ENCODE results near the gene GXYLT1. TPM values are rescaled to one million over a fixed set of nuclear protein-coding genes. Genes with fewer than 3 reads are reported as not detected.

The GXYLT1 gene
- total and polyA plus RNA-seq, 2 experiments from 2014 or later, result 3.9 to 13.4 TPM

DNA sequence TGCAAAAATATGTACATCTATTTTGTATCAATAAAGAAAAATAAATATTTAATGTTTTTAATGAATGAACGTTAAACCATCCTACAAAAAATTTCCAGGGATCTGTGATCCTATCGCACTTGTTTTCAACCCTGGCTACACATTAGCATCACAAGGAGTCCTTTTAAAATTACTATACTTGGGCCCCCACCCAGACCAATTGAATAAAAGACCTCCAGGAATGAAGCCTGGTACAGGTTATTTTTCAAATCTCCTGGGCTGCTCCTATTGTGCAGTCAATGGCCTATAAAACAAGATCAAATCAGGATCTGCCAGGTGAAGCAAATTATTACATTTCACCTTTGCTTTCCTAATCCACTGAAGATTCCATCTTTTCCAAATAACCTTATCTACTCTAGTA is 33.4 kb upstream of the GXYLT1 start:
- no peak for DNase-seq (ENCODE audit: low spot score)
- H3K27me3 Mint-ChIP-seq (ENCODE audit: insufficient read depth, low read depth, poor library complexity), result no peaks in the 10 kb centered on the region
- H3K27ac Mint-ChIP-seq, result no peak overlapping the region
- H3K36me3 ChIP-seq (ENCODE audit: insufficient read depth), result peaks cover 5% of the 10 kb centered on the region; the same call in 1 of the 2 replicates
- peak overlapping the region; percentile 54; the same call in 1 of the 2 replicates for H3K4me2 ChIP-seq
- no peak overlapping the region for H3K27ac ChIP-seq (ENCODE audit: low read depth)
- H3K36me3 Mint-ChIP-seq (ENCODE audit: low read depth), result peaks cover 10% of the 10 kb centered on the region; the same call in 2 of the 3 replicates
- peaks cover 12% of the 10 kb centered on the region; the same call in 2 of the 3 replicates for H3K4me1 Mint-ChIP-seq
- peaks cover 15% of the 10 kb centered on the region for H3K9me3 Mint-ChIP-seq
- no peaks in the 10 kb centered on the region for H4K20me1 ChIP-seq (replicated peaks; ENCODE audit: insufficient read depth)
- ATAC-seq, result no peak
- H3K4me1 ChIP-seq (ENCODE audit: insufficient read depth), result peaks cover 11% of the 10 kb centered on the region
- no peaks in the 10 kb centered on the region for H3K27me3 ChIP-seq (ENCODE audit: insufficient read depth)
- H3K9me2 ChIP-seq (ENCODE audit: insufficient read depth), result no peaks in the 10 kb centered on the region
- H2AFZ ChIP-seq, result no peak overlapping the region
- no peak overlapping the region for H3K4me3 Mint-ChIP-seq
- no peak for TF ChIP-seq EZH2 (IDR thresholded peaks at IDR 0.05; ENCODE audit: low read depth, unreplicated experiment)
- TF ChIP-seq NANOG (IDR thresholded peaks at IDR 0.05; ENCODE audit: borderline replicate concordance), result no peak
- TF ChIP-seq, protein P1, sequence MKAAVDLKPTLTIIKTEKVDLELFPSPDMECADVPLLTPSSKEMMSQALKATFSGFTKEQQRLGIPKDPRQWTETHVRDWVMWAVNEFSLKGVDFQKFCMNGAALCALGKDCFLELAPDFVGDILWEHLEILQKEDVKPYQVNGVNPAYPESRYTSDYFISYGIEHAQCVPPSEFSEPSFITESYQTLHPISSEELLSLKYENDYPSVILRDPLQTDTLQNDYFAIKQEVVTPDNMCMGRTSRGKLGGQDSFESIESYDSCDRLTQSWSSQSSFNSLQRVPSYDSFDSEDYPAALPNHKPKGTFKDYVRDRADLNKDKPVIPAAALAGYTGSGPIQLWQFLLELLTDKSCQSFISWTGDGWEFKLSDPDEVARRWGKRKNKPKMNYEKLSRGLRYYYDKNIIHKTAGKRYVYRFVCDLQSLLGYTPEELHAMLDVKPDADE (IDR thresholded peaks at IDR 0.05), result no peak
- no peak for TF ChIP-seq EZH2phosphoT487 (IDR thresholded peaks at IDR 0.05; ENCODE audit: unreplicated experiment)
- TF ChIP-seq, protein P2, sequence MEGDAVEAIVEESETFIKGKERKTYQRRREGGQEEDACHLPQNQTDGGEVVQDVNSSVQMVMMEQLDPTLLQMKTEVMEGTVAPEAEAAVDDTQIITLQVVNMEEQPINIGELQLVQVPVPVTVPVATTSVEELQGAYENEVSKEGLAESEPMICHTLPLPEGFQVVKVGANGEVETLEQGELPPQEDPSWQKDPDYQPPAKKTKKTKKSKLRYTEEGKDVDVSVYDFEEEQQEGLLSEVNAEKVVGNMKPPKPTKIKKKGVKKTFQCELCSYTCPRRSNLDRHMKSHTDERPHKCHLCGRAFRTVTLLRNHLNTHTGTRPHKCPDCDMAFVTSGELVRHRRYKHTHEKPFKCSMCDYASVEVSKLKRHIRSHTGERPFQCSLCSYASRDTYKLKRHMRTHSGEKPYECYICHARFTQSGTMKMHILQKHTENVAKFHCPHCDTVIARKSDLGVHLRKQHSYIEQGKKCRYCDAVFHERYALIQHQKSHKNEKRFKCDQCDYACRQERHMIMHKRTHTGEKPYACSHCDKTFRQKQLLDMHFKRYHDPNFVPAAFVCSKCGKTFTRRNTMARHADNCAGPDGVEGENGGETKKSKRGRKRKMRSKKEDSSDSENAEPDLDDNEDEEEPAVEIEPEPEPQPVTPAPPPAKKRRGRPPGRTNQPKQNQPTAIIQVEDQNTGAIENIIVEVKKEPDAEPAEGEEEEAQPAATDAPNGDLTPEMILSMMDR (conservative IDR thresholded peaks at IDR 0.05; ENCODE audit: low read depth in 2 of 2), result no peak
- no peak for TF ChIP-seq ZNF114 (CRISPR knock-in tag; IDR thresholded peaks at IDR 0.05)
- no peak for TF ChIP-seq CREB1 (CRISPR knock-in tag; IDR thresholded peaks at IDR 0.05; ENCODE audit: low read depth)
- TF ChIP-seq POLR2AphosphoS5 (IDR thresholded peaks at IDR 0.05; ENCODE audit: low read depth), result no peak
- TF ChIP-seq STAT1 (IDR thresholded peaks at IDR 0.05; ENCODE audit: unreplicated experiment), result no peak
- TF ChIP-seq JUNB (IDR thresholded peaks at IDR 0.05; ENCODE audit: unreplicated experiment), result no peak
- TF ChIP-seq, protein P3, sequence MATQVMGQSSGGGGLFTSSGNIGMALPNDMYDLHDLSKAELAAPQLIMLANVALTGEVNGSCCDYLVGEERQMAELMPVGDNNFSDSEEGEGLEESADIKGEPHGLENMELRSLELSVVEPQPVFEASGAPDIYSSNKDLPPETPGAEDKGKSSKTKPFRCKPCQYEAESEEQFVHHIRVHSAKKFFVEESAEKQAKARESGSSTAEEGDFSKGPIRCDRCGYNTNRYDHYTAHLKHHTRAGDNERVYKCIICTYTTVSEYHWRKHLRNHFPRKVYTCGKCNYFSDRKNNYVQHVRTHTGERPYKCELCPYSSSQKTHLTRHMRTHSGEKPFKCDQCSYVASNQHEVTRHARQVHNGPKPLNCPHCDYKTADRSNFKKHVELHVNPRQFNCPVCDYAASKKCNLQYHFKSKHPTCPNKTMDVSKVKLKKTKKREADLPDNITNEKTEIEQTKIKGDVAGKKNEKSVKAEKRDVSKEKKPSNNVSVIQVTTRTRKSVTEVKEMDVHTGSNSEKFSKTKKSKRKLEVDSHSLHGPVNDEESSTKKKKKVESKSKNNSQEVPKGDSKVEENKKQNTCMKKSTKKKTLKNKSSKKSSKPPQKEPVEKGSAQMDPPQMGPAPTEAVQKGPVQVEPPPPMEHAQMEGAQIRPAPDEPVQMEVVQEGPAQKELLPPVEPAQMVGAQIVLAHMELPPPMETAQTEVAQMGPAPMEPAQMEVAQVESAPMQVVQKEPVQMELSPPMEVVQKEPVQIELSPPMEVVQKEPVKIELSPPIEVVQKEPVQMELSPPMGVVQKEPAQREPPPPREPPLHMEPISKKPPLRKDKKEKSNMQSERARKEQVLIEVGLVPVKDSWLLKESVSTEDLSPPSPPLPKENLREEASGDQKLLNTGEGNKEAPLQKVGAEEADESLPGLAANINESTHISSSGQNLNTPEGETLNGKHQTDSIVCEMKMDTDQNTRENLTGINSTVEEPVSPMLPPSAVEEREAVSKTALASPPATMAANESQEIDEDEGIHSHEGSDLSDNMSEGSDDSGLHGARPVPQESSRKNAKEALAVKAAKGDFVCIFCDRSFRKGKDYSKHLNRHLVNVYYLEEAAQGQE (IDR thresholded peaks at IDR 0.05; ENCODE audit: unreplicated experiment), result no peak
- TF ChIP-seq, protein P4, sequence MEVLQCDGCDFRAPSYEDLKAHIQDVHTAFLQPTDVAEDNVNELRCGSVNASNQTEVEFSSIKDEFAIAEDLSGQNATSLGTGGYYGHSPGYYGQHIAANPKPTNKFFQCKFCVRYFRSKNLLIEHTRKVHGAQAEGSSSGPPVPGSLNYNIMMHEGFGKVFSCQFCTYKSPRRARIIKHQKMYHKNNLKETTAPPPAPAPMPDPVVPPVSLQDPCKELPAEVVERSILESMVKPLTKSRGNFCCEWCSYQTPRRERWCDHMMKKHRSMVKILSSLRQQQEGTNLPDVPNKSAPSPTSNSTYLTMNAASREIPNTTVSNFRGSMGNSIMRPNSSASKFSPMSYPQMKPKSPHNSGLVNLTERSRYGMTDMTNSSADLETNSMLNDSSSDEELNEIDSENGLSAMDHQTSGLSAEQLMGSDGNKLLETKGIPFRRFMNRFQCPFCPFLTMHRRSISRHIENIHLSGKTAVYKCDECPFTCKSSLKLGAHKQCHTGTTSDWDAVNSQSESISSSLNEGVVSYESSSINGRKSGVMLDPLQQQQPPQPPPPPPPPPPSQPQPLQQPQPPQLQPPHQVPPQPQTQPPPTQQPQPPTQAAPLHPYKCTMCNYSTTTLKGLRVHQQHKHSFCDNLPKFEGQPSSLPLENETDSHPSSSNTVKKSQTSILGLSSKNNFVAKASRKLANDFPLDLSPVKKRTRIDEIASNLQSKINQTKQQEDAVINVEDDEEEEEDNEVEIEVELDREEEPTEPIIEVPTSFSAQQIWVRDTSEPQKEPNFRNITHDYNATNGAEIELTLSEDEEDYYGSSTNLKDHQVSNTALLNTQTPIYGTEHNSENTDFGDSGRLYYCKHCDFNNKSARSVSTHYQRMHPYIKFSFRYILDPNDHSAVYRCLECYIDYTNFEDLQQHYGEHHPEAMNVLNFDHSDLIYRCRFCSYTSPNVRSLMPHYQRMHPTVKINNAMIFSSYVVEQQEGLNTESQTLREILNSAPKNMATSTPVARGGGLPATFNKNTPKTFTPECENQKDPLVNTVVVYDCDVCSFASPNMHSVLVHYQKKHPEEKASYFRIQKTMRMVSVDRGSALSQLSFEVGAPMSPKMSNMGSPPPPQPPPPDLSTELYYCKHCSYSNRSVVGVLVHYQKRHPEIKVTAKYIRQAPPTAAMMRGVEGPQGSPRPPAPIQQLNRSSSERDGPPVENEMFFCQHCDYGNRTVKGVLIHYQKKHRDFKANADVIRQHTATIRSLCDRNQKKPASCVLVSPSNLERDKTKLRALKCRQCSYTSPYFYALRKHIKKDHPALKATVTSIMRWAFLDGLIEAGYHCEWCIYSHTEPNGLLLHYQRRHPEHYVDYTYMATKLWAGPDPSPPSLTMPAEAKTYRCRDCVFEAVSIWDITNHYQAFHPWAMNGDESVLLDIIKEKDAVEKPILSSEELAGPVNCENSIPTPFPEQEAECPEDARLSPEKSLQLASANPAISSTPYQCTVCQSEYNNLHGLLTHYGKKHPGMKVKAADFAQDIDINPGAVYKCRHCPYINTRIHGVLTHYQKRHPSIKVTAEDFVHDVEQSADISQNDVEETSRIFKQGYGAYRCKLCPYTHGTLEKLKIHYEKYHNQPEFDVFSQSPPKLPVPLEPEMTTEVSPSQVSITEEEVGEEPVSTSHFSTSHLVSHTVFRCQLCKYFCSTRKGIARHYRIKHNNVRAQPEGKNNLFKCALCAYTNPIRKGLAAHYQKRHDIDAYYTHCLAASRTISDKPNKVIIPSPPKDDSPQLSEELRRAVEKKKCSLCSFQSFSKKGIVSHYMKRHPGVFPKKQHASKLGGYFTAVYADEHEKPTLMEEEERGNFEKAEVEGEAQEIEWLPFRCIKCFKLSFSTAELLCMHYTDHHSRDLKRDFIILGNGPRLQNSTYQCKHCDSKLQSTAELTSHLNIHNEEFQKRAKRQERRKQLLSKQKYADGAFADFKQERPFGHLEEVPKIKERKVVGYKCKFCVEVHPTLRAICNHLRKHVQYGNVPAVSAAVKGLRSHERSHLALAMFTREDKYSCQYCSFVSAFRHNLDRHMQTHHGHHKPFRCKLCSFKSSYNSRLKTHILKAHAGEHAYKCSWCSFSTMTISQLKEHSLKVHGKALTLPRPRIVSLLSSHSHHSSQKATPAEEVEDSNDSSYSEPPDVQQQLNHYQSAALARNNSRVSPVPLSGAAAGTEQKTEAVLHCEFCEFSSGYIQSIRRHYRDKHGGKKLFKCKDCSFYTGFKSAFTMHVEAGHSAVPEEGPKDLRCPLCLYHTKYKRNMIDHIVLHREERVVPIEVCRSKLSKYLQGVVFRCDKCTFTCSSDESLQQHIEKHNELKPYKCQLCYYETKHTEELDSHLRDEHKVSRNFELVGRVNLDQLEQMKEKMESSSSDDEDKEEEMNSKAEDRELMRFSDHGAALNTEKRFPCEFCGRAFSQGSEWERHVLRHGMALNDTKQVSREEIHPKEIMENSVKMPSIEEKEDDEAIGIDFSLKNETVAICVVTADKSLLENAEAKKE (CRISPR knock-in tag; IDR thresholded peaks at IDR 0.05), result no peak
- no peak for TF ChIP-seq ZNF331 (CRISPR knock-in tag; IDR thresholded peaks at IDR 0.05; ENCODE audit: low read depth)
- H3K79me2 ChIP-seq (replicated peaks; ENCODE audit: insufficient read depth), result no peaks in the 10 kb centered on the region
- no peaks in the 10 kb centered on the region for H3F3A ChIP-seq (replicated peaks; ENCODE audit: low read depth)
- H3K4me3 ChIP-seq, result no peak overlapping the region
